H1 (cell line): Measurements from ENCODE around the gene ZBTB4. TPM values are rescaled to one million over a fixed set of nuclear protein-coding genes. Genes with fewer than 3 reads are reported as not detected.

Experiments
- CBX8 ChIP-seq: fragments of 300-800, 300-1000 bp; sonication (generic); IDR thresholded peaks from 2 replicates; pipeline ENCODE4 v1.7.1; 2016; ENCODE audit warnings: low read depth, low read length, borderline replicate concordance
- polyA plus RNA-seq, 7 experiments: library from polyadenylated mRNA; depleted of rRNA in 3 of 7; stranded (reverse) in 5 of 7; unstranded in 2 of 7; fragments of >200 nt in 5 of 7; fragments of 200-250 nt in 2 of 7; gene quantifications; 1 replicate in 5 of 7; 2 replicates in 1 of 7; 4 replicates in 1 of 7; pipeline versions ENCODE4 v1.2.1 to v1.2.3, GENCODE V29; 2011 to 2013; ENCODE audit warnings: missing spikeins in 2 of 7, mixed read lengths in 2 of 7
- total RNA-seq: library from RNA; stranded (reverse); fragmentation: NEBNext Ultra II Directional; extraction: Animal tissue kit (Norgen Biotek cat#: 25700); gene quantifications from 2 replicates; pipeline ENCODE4 v1.2.1, GENCODE V29; 2021

The ZBTB4 gene
- total and polyA plus RNA-seq, 2 of the 8 experiments (the other 6 are each of a cell fraction or from before 2014, with no cell fraction given) = 5.9 to 10.1 TPM

DNA sequence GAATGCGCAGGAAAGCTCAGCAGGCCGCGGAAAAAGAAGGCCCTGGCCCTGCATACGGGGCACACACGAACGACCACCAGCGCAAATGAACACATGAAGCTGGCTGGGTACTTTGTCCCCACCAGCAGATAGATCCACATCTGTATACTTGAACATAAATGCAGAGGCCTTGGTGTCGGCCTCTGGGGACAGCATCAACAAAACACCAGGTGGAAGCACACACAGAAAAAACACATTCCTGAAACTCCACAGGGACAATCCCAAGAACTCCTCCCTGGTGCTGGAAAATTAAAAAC is 606 bp upstream of the ZBTB4 start (continued):
- TF ChIP-seq CBX8 = no peak
